GM12864 (cell line): Measurements from ENCODE around the gene CIART.

ENCODE experiments used
- DNase-seq: peaks from one replicate; pipeline ENCODE4 v3.0.0-alpha.2; 2011; ENCODE audit warnings: low read depth
- H3K4me3 ChIP-seq: 2 replicates; pipeline ENCODE4 v1.5.1; 2011; ENCODE audit warnings: mild to moderate bottlenecking, low read depth, low read length, control low read depth
- CTCF ChIP-seq: IDR thresholded peaks from 2 replicates; pipeline ENCODE4 v1.5.1; 2011; ENCODE audit warnings: low read depth, mild to moderate bottlenecking, moderate library complexity, low read length, control low read depth, inconsistent platforms; ENCODE audit errors: missing control alignments

The CIART gene

GRCh38 chr1:150262388-150263320 is 19.7 kb upstream of the CIART start:
- no peak overlapping the region for H3K4me3 ChIP-seq
- DNase-seq, result no peak
- no peak for TF ChIP-seq CTCF

DNA sequence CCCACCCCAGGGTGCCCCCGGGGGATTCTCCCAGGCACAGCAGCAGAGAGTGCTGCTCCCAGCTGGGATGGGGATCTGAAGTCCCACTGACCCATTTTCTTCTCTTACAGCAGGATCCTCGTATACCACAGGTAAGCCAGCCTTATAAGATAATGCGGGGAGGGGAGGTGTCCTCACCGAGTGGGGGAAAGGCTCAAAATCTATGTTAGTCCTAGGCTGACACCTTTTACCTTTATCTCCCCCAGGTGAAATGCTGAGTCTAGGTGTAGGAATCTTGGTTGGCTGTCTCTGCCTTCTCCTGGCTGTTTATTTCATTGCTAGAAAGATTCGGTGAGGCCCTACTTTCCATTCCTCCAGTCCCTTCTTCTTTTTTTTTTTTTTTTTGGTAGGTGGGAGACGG is 18.8 kb upstream of the CIART start:
- DNase-seq, result no peak
- no peak overlapping the region for H3K4me3 ChIP-seq
- no peak for TF ChIP-seq CTCF

DNA sequence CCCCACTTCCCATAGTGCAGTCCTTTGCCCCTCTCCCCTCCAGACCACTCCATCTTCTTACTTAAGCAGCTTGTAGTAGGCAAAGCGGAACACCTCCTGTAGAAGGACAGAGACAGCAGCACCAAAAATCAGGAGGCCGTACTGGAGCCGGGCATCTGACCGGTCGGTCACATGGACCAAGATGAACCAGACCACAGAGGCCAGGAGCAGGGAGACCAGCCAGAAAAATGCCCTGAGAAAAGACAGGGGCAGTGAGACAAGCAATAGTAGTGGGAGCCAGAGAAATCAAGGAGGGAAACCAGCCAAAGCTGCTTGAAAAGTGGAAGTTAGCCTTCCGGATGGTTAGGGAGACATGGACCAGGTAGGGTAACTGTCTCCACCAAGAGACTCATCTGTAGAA is 14.5 kb upstream of the CIART start:
- TF ChIP-seq CTCF, result no peak
- H3K4me3 ChIP-seq, result peak overlapping the region; percentile 86
- DNase-seq, result no peak

DNA sequence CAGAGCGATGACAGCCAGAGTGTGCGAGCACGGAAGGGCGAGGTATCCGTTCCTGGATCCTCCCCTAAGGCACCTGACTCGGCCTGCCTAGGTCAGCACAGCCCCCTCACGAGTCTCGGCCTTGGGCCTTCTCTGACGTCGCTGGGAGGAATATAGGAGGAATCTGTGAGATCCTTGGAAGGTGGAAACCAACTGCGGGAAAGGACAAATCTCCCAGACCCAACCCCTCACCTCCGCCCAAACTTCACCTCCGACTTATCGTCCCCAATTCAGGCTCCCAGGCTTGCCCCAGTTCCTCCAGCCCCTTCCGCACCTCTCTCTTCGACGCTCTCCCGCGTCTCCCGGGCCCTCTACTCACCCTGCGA is 14.0 kb upstream of the CIART start:
- DNase-seq, result no peak
- H3K4me3 ChIP-seq, result peak overlapping the region; percentile 86
- TF ChIP-seq CTCF, result no peak

- peak within 1 kb of the TSS; percentile 86 for H3K4me3 ChIP-seq
- peak; percentile 89 for DNase-seq
- no peak for TF ChIP-seq CTCF
Observed at GRCh38 chr1:150268705-150269403, 13.5 kb upstream of the CIART start, which contains the start of gene APH1A. Gene APH1A (minus strand): TSS chr1:150269016. CDS start chr1:150268810, 206 bp downstream.

DNA sequence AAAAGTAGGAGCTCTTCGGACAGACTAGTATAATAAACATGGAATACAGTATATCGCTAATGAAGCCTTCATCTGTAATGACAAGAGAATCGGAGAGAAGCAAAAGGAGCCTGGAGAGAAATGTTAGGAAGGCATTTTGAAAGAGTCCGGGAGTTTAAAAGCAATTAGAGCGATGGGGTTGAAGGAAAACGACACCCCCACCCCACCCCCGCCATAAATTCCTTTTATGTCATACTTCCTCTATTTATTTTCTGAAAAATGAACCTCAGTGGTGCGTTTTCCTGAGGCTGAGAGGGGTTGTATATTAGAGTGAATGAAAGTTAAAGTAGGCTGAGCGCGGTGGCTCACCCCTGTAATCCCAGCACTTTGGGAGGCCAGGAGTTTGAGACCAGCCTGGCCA is 12.9 kb upstream of the CIART start:
- peak overlapping the region; percentile 86 for H3K4me3 ChIP-seq
- no peak for DNase-seq
- no peak for TF ChIP-seq CTCF
